LoVo (cell line): ENCODE measurements around the gene JPT2.
A peak's percentile ranks its signal among the peaks of the same experiment; 100 is the strongest.
"Not testable (repeated sequence)": the region's sequence is repeated elsewhere in the genome, so short reads cannot be mapped to it uniquely, and the experiment has no call there.

Source experiments
- DNase-seq: peaks from one replicate; pipeline ENCODE4 v3.0.0-alpha.2; 2016; ENCODE audit warnings: low spot score

Gene JPT2

DNA sequence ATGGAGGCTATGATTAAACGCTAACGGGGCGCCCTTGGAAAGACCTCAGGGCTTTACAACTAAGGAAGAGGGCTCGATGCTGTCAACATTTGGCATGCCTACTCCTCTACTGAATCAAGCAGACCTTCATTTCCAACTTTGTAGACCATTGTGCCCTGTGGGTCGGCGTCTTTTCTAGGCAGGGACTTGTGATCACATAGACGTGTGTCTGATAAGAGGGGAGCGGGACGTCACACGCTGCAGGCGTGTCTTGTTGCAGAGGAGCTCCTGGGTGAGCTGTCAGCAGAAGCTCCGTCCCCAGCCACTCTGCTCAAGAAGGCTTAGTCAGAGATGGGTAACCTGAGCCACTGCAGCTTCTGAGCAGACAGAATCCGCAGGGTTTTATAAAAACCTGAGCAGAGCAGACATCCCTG is 30.7 kb downstream of the JPT2 start:
- DNase-seq: no peak

DNA sequence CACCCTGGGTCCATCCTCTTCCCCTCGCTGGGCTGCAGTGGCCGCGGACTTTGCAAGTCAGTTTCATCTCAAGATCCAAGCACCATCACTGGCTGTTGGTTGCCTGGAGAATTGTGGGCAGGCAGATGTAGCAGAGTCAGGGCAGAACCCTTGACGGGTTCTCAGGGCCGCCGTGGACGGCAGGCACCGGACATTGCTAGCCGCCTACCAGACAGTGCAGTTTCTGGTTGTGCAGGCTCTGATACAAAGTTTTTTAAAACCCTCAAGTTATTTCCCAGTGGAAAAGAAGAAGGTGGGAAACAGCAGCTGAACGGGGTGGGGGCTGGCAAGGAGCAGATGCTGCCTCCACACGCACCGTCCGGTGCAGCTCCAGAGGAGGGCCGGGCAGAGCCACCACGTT is 31.3 kb downstream of the JPT2 start:
- DNase-seq: no peak

DNA sequence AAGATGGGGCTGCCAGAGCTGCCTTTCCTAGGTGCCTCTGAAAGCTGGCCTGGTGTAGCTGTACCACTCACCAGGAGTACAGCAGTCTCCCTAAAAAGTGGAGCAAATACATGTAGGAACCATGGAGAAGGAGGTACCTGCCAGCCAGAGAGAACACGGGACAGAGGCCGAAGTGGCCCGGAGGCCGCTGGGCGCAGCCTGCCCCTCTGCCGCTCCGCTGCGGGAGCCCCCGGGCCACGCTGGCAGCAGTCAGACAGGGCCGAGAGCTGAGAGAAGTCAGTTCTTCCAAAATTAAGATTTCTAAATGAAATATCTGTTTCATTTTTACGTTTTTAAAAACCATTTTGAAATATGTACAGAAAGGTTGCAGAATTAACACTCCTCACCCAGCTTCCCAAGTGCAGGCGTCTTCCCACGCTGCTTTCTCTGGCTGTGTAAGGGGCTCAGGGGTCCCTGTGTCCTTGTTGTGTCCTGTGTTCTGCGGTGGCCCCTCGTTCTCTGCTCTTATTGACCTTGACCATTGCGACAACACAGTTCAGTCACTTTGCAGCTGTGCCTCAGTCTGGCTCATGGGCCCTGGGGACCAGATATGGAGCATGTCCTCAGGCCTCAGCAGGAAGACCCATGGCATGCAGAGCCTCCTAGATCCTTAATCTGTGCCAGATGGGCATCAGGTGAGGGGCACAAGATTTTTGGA is 32.9 kb downstream of the JPT2 start:
- DNase-seq: no peak

DNA sequence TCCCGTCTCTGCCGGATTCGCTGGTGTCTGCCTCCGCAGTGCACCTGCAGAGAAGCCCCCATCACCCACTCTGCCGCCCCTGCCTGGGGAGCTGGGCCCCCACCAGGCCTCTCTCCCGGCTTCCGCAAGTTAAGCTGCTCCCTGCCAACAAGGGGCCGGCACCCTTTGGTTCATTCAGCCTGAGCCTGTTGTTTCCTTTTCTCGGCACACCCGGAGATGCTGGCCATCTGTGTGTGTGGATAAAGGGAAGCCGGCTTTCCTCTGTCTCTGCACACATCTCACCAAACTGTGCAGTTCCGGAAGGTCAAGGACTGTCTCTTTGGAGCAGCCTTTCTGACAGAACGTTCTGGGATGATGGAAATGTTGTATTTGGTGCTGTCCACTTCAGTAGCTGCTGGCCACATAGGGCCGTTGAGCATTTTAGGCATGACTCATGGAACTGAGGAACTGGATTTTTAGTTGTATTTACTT is 34.7 kb downstream of the JPT2 start:
- DNase-seq: no peak

DNA sequence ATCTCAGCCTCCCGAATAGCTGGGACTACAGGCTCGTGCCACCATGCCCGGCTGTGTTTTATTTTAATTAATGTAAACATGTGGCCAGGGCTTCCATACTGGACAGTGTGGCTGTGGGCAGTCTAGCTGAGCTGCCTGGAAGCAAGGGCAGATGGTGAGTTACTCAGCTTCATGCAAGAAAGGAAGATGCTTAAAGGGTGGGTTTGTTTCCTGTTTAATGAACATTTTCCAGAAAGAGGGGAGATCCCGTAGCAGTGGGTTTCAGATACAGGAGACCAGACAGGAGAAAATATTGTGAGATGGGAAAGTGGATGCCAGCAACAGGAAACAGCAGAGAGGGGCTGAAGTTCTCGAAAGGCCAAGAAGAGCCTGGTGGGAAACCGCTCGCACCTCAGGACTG is 35.3 kb downstream of the JPT2 start:
- DNase-seq: no peak

DNA sequence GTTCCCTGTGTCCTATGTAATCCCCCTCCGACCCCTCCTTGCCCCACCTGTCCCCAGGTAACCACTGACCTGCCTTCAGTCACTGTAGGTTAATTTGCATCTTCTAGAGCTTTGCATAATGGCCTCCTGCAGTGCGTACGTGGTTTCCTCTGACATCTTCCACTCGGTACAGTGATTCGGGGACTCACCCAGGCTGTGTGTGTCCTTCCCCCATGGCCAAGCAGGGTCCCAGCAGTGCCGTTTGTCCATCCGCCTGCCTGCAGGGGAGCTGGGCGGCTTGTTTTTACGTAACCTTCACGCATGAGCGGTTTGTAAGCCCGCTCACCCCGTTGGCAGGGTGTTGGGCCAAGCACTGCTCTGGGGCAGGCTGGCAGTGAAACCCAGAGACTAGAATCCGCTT is 35.9 kb downstream of the JPT2 start:
- DNase-seq: no peak

DNA sequence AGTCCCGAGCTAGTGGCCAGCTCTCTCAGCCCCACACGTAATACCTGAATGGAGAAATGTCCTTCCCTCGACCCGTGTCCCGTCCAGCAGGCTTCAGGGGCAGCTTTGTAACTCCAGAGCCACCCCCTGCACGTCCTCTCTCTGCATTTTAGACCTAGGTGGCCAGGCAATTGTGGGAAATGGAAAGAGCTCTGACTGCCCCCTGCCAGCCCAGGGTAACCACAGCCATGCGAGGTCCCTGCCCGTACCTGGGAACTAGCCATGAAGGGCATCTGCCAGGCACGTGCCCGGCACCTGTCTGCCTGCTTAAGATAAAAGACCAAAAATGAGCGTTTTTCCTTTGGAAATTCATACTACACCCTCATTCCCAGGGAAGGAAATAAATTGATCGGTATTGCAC is 37.1 kb downstream of the JPT2 start:
- DNase-seq: no peak

DNA sequence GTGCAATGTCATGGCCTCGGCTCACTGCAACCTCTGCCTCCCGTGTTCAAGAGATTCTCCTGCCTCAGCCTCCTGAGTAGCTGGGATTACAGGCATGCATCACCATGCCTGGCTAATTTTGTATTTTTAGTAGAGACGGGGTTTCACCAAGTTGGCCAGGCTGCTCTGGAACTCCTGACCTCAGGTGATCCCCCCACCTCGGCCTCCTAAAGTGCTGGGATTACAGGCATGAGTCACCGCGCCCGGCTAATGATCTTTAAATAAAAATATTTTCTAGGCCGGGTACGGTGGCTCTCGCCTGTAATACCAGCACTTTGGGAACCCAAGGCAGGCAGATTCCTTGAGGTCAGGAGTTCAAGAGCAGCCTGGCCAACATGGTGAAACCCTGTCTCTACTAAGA is 40.2 kb downstream of the JPT2 start:
- not testable (repeated sequence) for DNase-seq

DNA sequence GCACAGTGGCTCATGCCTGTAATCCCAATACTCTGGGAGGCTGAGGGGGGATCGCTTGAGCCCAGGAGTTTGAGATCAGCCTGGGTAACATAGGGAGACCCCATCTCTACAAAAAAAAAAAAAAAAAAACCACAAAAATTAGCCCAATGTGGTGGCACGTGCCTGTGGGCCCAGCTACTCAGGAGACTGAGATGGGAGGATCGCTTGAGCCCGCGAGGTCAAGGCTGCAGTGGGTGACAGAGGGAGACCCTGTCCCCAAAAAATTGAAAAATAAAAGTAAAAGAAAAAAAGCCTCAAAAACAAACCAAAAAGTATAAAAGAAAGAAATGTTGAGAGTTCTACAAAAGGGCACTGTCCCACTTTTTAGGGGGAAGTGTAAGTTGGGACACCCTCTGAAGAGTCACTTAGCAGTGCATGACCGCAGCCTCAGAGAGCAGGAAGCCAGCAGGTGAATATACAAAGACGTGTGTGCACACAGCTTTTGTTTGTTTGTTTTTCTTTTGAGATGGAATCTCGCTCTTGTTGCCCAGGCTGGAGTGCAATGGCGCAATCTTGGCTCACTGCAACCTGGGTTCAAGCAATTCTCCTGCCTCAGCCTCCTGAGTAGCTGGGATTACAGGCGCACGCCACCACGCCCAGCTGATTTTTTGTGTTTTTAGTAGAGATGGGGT is 41.6 kb downstream of the JPT2 start:
- DNase-seq: not testable (repeated sequence)

DNA sequence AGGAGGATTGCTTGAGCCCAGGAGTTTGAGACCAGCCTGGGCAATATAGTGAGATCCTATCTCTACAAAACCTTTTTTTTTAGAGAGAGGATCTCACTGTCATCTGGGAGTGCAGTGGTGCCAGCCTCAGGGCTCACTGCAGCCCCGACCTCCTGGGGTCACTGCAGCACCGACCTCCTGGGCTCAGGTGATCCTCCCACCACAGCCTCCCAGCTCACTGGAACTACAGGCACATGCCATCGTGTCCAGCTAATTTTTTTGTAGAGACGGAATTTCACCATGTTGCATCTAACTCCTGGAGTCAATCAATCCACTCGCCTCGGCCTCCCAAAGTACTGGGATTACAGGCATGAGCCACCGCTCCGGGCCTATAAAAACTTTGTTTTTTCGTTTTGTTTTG is 43.3 kb downstream of the JPT2 start:
- no peak for DNase-seq

DNA sequence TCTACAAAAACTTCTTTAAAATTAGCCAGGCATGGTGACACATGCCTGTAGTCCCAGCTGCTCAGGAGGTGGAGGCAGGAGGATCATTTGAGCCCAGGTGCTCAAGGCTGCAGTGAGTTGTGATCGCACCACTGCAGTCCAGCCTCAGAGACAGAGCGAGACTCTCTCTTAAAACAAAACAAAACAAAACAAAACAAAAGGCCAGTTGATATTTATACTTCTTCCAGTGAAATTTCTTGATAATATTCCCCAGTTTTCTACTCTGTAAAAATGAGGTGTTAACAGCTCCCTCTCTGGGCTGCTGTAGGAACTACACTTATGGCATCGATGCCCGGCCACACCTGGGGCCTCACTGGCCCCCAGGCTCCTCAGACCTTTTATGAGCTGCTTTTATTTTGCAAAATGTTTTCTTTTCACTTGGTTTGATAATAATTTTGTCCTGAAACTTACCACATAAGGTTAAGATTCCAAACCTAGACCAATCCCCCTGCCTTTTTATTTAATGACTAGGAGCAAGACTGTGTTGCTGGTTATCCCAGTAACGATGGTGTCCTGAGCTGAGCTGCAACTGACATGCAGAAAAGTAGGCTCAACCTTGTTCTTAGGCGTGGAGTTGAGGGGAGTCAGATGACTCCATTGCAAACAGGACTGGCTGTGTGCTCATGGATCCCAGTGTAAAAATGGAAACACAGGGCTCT is 45.5 kb downstream of the JPT2 start:
- DNase-seq: peak; percentile 32

DNA sequence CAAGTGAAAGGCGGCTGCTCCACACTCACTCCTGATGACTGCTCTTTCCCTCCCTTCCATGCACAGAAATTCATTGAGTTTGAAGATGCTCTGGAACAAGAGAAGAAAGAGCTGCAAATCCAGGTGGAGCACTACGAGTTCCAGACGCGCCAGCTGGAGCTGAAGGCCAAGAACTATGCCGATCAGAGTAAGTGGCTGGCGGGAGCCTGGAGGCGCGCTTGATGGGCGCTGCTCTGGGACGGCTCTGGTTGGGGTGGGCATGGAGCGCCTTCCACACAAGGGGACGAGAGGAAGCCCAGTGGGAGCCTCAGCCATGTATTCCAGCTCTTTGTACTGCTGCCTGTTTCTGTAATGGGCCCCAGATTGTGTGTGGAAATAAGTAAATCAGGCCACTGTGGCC is 46.4 kb downstream of the JPT2 start:
- no peak for DNase-seq

DNA sequence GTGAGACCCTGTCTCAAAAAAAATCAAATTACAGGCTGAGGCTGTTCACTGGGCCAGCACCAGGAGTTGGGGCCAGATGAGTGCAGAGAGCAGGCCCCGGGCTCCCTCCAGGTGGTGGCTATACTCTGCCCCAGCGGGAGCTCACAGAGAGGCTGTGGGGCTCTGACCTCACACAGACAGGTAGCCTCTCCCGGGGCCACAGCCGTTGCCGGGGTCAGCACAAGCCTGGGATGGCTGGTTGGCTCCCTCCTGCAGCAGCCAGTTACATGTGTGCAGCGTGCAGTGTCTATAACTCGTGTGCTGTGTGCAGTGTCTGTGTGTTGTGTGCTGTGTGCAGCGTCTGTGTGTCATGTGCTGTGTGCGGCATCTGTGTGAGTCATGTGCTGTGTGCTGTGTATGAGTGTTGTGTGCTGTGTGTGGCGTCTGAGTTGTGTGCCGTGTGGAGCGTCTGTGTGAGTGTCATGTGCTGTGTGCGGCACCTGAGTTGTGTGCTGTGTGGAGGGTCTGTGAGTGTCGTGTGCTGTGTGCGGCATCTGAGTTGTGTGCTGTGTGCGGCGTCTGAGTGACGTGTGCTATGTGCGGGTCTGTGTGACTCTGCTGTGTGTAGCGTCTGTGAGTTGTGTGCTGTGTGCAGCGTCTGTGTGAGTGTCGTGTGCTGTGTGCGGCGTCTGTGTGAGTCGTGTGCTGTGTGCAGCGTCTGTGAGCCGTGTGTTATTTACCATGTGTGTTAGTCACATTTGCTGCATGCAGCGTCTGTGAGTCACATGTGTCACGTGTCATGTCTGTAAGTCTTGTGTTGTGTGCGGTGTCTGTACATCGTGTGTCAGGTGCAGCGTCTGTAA is 48.8 kb downstream of the JPT2 start:
- DNase-seq: no peak

DNA sequence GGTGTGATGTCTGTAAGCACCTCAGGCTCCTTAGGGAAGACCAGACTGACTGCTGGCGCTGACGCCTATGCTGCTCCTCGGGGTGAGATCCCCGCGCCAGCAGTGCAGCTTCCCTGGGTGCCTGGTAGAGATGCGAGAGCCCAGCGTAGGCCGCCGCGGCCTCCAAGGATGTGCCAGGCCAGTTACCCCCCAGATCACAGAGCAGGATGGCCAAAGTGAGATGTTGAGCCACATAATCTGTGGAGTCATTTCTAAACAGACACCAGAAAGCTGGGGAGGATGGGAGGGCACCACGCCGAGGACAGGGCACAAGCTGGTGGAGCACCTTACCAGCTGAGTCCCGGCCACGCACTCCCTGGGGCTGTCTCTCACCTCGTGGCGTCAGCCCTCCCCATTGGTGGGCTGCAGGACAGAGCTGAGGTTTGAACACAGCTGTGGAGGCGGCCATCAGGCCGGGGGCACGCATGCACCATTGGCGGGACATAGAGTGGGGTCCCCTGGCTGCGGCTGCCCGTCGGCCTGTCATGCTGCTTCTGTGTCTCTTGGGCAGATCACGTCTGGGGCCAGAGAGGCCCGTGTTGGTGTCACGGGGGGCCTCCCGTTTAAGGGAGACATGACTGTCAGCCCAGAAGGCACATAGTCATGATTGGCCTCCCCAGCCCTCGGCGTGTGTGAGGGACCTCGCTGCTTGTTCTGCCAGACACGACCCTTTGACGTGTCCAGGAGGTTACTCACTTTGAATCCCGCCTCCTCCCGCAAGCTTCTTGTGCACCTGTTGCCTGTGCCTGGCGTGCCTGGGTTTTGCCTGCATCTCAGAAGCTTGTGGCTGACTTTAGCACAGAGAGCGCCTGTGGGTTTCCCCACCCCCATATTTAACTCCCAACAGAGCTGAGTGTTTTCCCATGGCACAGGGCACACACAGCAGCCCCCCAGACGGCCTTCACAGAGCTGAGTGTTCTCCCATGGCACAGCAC is 49.9 kb downstream of the JPT2 start:
- no peak for DNase-seq

DNA sequence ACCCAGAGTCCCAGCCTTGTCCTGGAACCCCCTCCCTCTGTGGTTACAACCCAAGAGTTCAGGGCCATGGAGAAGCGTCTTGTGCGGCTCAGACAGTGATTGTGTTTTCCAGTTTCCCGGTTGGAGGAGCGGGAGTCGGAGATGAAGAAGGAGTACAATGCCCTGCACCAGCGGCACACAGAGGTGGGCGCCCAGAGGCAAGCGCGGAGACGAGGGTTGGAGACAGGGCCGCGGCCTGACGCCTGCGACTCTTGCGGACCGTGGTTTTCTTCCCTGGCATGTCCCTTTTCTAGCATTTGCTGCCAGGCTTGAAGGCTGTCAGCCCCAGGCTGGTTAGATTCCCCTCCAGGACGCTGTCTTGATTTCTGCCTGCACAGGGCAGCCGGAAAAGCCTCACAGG is 50.9 kb downstream of the JPT2 start:
- DNase-seq: no peak

DNA sequence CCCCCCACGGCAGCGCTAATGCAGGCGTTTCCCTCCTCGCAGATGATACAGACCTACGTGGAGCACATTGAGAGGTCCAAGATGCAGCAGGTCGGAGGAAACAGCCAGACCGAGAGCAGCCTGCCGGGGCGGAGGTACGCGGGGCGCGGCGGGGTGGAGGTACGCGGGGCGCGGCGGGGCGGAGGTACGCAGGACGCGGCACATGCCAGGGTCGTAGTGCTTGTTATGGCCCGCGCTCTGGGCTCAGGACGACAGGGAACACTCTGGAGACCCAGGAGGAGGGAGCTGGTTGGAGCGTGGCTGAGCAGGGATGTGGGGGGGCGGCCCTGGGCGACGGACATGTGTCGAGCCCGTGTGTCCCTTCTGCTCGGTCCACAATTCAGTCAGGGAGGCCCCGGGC is 51.4 kb downstream of the JPT2 start:
- no peak for DNase-seq

DNA sequence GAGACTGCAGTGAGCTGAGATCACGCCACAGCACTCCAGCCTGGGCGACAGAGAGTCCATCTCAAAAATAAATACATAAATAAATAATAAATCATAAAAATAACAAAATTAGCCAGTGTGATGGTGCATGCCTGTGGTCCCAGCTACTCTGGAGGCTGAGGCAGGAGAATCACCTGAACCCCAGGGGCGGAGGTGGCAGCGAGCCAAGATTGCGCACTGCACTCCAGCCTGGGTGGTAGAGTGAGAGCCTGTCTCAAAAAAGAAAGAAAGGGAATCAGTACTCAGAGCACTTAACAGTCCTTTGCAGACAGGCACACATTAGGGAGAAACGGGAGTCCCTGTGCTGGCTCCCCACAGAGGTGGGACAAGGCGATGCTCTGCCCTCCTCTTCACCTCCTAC is 53.0 kb downstream of the JPT2 start:
- DNase-seq: no peak

DNA sequence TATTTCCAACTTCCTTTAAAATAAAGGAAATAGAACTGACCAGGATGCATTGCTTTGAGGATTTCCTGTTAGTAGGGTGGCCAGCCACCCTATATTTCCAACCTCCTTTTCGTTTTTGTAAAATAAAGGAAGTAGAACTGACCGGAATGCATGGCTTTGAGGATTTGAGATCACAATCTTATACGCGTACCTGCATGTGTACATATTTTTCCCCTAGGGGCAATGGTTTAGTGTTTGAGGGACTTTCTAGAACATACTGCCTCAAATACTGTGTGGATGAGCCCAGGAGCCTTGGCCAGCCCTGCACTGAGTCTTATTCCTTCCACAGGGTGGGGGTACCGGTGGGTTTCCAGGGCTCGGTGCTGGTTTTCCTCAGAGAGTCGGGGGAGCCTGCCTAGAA is 53.5 kb downstream of the JPT2 start:
- DNase-seq: no peak

DNA sequence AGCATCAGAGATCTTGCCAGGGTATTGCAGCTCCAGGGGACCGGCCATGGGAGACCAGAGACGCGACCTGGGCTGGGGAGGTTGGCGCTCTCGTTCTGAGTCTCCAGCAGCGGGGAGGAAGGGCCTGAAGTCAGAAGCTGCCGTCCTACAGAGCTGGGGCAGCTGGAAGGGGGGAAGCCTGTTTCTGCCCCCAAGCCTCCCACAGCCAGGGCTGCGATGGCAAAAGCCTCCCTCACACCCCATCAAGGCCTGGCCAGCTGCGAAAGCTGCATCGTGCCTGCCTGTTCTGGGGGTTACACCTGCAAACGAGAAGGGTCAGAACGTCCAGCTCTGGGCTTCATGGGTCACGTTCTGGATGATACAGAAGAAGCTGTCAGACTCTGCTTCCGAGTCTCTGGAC is 54.0 kb downstream of the JPT2 start:
- DNase-seq: no peak

DNA sequence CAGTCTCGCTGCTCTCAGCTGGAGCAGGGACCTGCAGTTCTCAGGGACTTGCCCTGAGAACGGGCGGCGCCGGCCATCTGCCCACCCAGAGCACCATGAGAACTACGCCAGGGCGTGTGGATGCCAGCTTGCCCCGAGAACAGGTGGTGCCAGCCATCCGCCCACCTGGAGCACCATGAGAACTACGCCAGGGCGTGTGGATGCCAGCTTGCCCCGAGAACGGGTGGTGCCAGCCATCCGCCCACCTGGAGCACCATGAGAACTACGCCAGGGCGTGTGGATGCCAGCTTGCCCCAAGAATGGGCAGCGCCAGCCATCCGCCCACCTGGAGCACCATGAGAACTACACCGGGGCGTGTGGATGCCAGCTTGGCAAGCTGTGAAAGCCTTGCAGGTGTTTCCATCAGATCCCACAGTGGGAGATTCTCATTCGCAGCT is 54.5 kb downstream of the JPT2 start:
- not testable (repeated sequence) for DNase-seq

DNA sequence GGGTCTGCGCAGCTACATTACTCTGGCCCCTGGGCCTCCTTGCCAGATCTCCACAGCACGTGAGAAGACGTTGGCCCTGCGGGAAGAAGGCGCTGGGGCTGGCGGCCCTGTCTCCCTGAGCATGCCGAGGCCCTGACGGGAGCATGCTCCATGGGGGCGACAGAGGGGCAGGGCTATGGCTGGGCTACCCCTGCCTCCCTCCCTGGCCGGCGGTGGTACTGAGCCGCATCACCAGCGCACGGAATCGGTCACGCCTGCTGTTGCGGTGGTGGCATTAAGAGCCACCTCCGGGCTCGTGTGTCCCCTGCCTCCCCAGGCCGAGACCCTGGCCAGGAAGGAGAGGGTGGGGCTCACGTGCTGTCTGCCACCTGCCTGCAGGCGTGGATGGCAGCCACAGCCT is 56.0 kb downstream of the JPT2 start:
- no peak for DNase-seq
